GM12878 (cell line): ENCODE data around the gene ZCCHC4. TPM values are rescaled to one million over a fixed set of nuclear protein-coding genes. Genes with fewer than 3 reads are reported as not detected.

ENCODE experiments used
- ATAC-seq: fragments of 200-7000 bp; cut with Tn5 transposase; 3 replicates; pipeline ENCODE4 v1.9.1; 2020; ENCODE audit warnings: mild to moderate bottlenecking, moderate library complexity
- BruUV-seq: library from RNA; stranded (reverse); fragments of 400-500 nt; replicated peaks from 2 replicates; lab custom pipeline; 2021; lab: Mats Ljungman, UMichigan
- CTCF ChIA-PET: fragments of 300-600 bp; sonication (Branson Sonifier 250); formaldehyde crosslinking; extraction: SDS; loops from one replicate; lab custom pipeline; 2021; ENCODE audit warnings: inconsistent platforms; lab: Yijun Ruan, JAX
- POLR2A ChIA-PET: fragments of 350-600 bp; formaldehyde crosslinking; extraction: SDS; loops from one replicate; lab custom pipeline; 2021; ENCODE audit warnings: inconsistent platforms; lab: Charles Lee
- RAD21 ChIA-PET: fragments of 300-600 bp; sonication (Branson Sonifier 250); formaldehyde crosslinking; loops from one replicate; lab custom pipeline; 2023; ENCODE audit warnings: antibody characterized with exemption; ENCODE audit not compliant: unreplicated experiment; lab: Charles Lee
- SMC1A ChIA-PET: fragments of 300-600 bp; sonication (Branson Sonifier 250); formaldehyde crosslinking; loops from one replicate; lab custom pipeline; 2023; ENCODE audit not compliant: unreplicated experiment, uncharacterized antibody; lab: Charles Lee
- DNase-seq: peaks from one replicate; pipeline ENCODE4 v3.0.0-alpha.2; 2011; ENCODE audit warnings: low read depth, low spot score
- FAIRE-seq: peaks from 3 replicates; lab custom pipeline; 2011; peaks lifted over from hg19 to GRCh38; lab: Jason Lieb, UNC
- H2AFZ ChIP-seq: 2 replicates; pipeline ENCODE4 v1.6.0; 2011; ENCODE audit warnings: low read depth, low read length, control low read depth; ENCODE audit not compliant: control insufficient read depth
- H3K27ac ChIP-seq: 2 replicates; pipeline ENCODE4 v1.5.1; 2011; ENCODE audit warnings: control low read depth; ENCODE audit not compliant: control insufficient read depth, insufficient read depth
- H3K27me3 ChIP-seq, 2 experiments: replicated peaks in 1 of 2; 2 replicates each; pipeline versions ENCODE4 v1.6.0 to v1.6.1; 2011; ENCODE audit warnings: low read length in 1 of 2; ENCODE audit not compliant: control insufficient read depth in 2 of 2, insufficient read depth in 2 of 2
- H3K36me3 ChIP-seq, 2 experiments: 2 replicates each; pipeline ENCODE4 v1.5.1; 2011; ENCODE audit warnings: low read length in 1 of 2; ENCODE audit not compliant: control insufficient read depth in 2 of 2, insufficient read depth in 2 of 2
- H3K4me1 ChIP-seq: 2 replicates; pipeline ENCODE4 v1.6.1; 2011; ENCODE audit warnings: mild to moderate bottlenecking, low read length, moderate library complexity, mixed read lengths; ENCODE audit not compliant: control insufficient read depth, insufficient read depth
- H3K4me2 ChIP-seq: 2 replicates; pipeline ENCODE4 v1.6.0; 2011; ENCODE audit warnings: control low read depth; ENCODE audit not compliant: control insufficient read depth, insufficient read depth
- H3K4me3 ChIP-seq: fragments of 200-600 bp; sonication (generic); 2 replicates; pipeline ENCODE4 v1.5.1; 2016
- H3K79me2 ChIP-seq: 2 replicates; pipeline ENCODE4 v1.6.0; 2011; ENCODE audit warnings: low read length; ENCODE audit not compliant: control insufficient read depth, insufficient read depth
- H3K9ac ChIP-seq: 2 replicates; pipeline ENCODE4 v1.8.0; 2011; ENCODE audit warnings: low read length, control low read depth, mixed read lengths; ENCODE audit not compliant: control insufficient read depth, insufficient read depth
- H3K9me3 ChIP-seq: replicated peaks from 3 replicates; pipeline ENCODE4 v1.5.1; 2011; ENCODE audit warnings: mild to moderate bottlenecking, low read length; ENCODE audit not compliant: control insufficient read depth, insufficient read depth
- H4K20me1 ChIP-seq: 2 replicates; pipeline ENCODE4 v1.6.0; 2011; ENCODE audit not compliant: control insufficient read depth, insufficient read depth
- ASH2L ChIP-seq: fragments of 300-600, 200-600 bp; sonication (generic); IDR thresholded peaks from 2 replicates; pipeline ENCODE4 v1.6.1; 2017; ENCODE audit warnings: low read depth, mild to moderate bottlenecking, borderline replicate concordance
- ATF3 ChIP-seq: IDR thresholded peaks from 2 replicates; pipeline ENCODE4 v1.6.1; 2011; ENCODE audit warnings: low read depth, mild to moderate bottlenecking, low read length, moderate library complexity, borderline replicate concordance; ENCODE audit errors: extremely low read depth
- BCLAF1 ChIP-seq: fragments of 450-650 bp; IDR thresholded peaks from 2 replicates; pipeline ENCODE4 v1.6.1; 2017; ENCODE audit warnings: antibody characterized with exemption, mild to moderate bottlenecking, moderate library complexity
- BMI1 ChIP-seq: fragments of 450-650 bp; IDR thresholded peaks from 2 replicates; pipeline ENCODE4 v1.6.1; 2016; ENCODE audit warnings: mild to moderate bottlenecking, moderate library complexity, borderline replicate concordance
- CBFB ChIP-seq: IDR thresholded peaks from 2 replicates; pipeline ENCODE4 v1.6.1; 2016; ENCODE audit warnings: antibody characterized with exemption, low read depth
- E2F4 ChIP-seq: IDR thresholded peaks from 2 replicates; pipeline ENCODE4 v1.6.1; 2012; ENCODE audit warnings: low read depth, low read length, improper control_type of control experiment
- NFYB ChIP-seq: IDR thresholded peaks from 2 replicates; pipeline ENCODE4 v1.6.1; 2011; ENCODE audit warnings: low read depth, mild to moderate bottlenecking, low read length, improper control_type of control experiment, moderate library complexity; ENCODE audit not compliant: insufficient read depth
- NKRF ChIP-seq: fragments of 450-650 bp; conservative IDR thresholded peaks from 2 replicates; pipeline ENCODE4 v1.6.1; 2017; ENCODE audit warnings: mild to moderate bottlenecking, moderate library complexity
- RUNX3 ChIP-seq: IDR thresholded peaks from 2 replicates; pipeline ENCODE4 v1.6.1; 2012; ENCODE audit warnings: low read length, inconsistent platforms
- SMAD5 ChIP-seq: IDR thresholded peaks from 2 replicates; pipeline ENCODE4 v1.6.1; 2016; ENCODE audit warnings: antibody characterized with exemption, low read depth
- SMARCA5 ChIP-seq: fragments of 450-650 bp; IDR thresholded peaks from 2 replicates; pipeline ENCODE4 v1.6.1; 2017; ENCODE audit warnings: mild to moderate bottlenecking
- SRF ChIP-seq, 2 experiments: IDR thresholded peaks; 2 replicates each; pipeline ENCODE4 v1.6.1; 2011; ENCODE audit warnings: low read depth in 2 of 2, low read length in 2 of 2, mild to moderate bottlenecking in 1 of 2, moderate library complexity in 1 of 2
- STAT1 ChIP-seq: fragments of 450-650 bp; conservative IDR thresholded peaks from 2 replicates; pipeline ENCODE4 v1.6.1; 2014; ENCODE audit warnings: antibody characterized with exemption, mild to moderate bottlenecking
- SUZ12 ChIP-seq: fragments of 200-600 bp; sonication (generic); IDR thresholded peaks from one replicate; pipeline ENCODE4 v1.6.1; 2018; ENCODE audit warnings: antibody characterized with exemption, mild to moderate bottlenecking; ENCODE audit not compliant: unreplicated experiment
- ZBED1 ChIP-seq: IDR thresholded peaks from 2 replicates; pipeline ENCODE4 v1.6.1; 2016; ENCODE audit warnings: borderline replicate concordance
- ZNF622 ChIP-seq: fragments of 450-650 bp; IDR thresholded peaks from 2 replicates; pipeline ENCODE4 v1.6.1; 2017; ENCODE audit warnings: mild to moderate bottlenecking, inconsistent platforms
- WGBS: methylation state at CpG from one replicate; pipeline ENCODE4 v1.1.6; 2016; ENCODE audit warnings: low lambda C conversion rate; ENCODE audit not compliant: insufficient replicate concordance, insufficient coverage; ENCODE audit errors: missing lambda C conversion rate; 5-methylcytosine and 5-hydroxymethylcytosine counted together
- in situ Hi-C: fragments of 300-500 bp; cut with MboI; formaldehyde crosslinking; loops from 9 replicates; pipeline ENCODE4 v1.14.3; 2018; ENCODE audit warnings: mixed read lengths
- intact Hi-C: fragments of 100-400 bp; cut with micrococcal nuclease; formaldehyde crosslinking; loops from one replicate; pipeline ENCODE4 v1.14.2; 2022; ENCODE audit not compliant: unreplicated experiment
- polyA plus RNA-seq, 11 experiments: library from polyadenylated mRNA; depleted of rRNA in 4 of 11; unstranded in 6 of 11; stranded (reverse) in 5 of 11; fragments of >200 nt; fragmentation: Nextera tagmentation in 4 of 11; fragmentation: Illumina TruSeq in 1 of 11; extraction: Ambion mirVana in 4 of 11; extraction: Trizol in 1 of 11; gene quantifications; 1 replicate in 1 of 11; 2 replicates in 10 of 11; pipeline versions ENCODE4 v1.2.1 to v1.2.3, GENCODE V29; 2011 to 2016; ENCODE audit warnings: inconsistent platforms in 2 of 11, missing spikeins in 2 of 11, low read depth in 1 of 11
- total RNA-seq, 4 experiments: library from RNA; depleted of rRNA in 3 of 4; stranded (reverse); fragments of >200 nt in 3 of 4; fragmentation: Illumina TruSeq in 1 of 4; extraction: Trizol in 1 of 4; gene quantifications; 2 replicates each; pipeline versions ENCODE4 v1.2.1 to v1.2.3, GENCODE V29; 2013 to 2021

The ZCCHC4 gene
- total and polyA plus RNA-seq, 10 of the 15 experiments (the other 5 are each of a cell fraction or from before 2014, with no cell fraction given) = 3.2 to 17.7 (median 12.7) TPM

- BruUV-seq = no TSS peak
- Histone ChIP-seq H2AFZ (peak within 1 kb of the TSS; percentile 81), H3K4me1 (no peaks in the 10 kb centered on the region), H3K36me3 (peaks cover 0 to 4% of the 10 kb centered on the region in 2 experiments; a peak in 2 of 4 replicates), H3K4me3 (peak within 1 kb of the TSS; percentile 96), H3K79me2 (peaks cover 27% of the 10 kb centered on the region), H3K27ac (peak within 1 kb of the TSS; percentile 55), H3K4me2 (peak within 1 kb of the TSS; percentile 75), H3K9me3 (no peaks in the 10 kb centered on the region), H3K27me3 (no peaks in the 10 kb centered on the region), H4K20me1 (no peaks in the 10 kb centered on the region), H3K9ac (peak within 1 kb of the TSS; percentile 80)
- intact Hi-C loops (loop anchor here (2.0 to 5.0 kb wide), 4 partner anchors 64 to 795 kb away; partner anchors contain the start of genes DHX15, PI4K2B, SEPSECS and ZCCHC4), in situ Hi-C loops (loop anchor here (25.0 kb wide), 1 partner anchor 815 kb away; no protein-coding TSS in a partner anchor)
- WGBS = 0% methylated on average over 35 of the region's 74 CpGs
- ChIA-PET POLR2A (interaction anchor here (0.7 to 1.8 kb wide), 7 partner anchors 9 to 179 kb away, joined by 3 to 8 read pairs (median 3); partner anchors contain the start of gene PI4K2B), RAD21 (interaction anchor here (0.7 kb wide), 3 partner anchors 9 to 64 kb away, joined by 3 read pairs; partner anchors contain the start of gene ZCCHC4), CTCF (interaction anchor here (0.9 to 5.4 kb wide), 5 partner anchors 10 to 233 kb away, joined by 3 to 28 read pairs (median 5); partner anchors contain the start of gene ZCCHC4), SMC1A (interaction anchor here (1.2 to 2.8 kb wide), 3 partner anchors 9 to 65 kb away, joined by 4 to 8 read pairs (median 5); partner anchors contain the start of gene ZCCHC4)
- FAIRE-seq = peak; percentile 73
- peak; percentile 97 for ATAC-seq
- peak; percentile 69 for DNase-seq
- TF ChIP-seq CBFB (peak; percentile 61; the same call in 1 of the 2 replicates), NKRF (peak; percentile 66), ZBED1 (no peak; the same call in 1 of the 2 replicates), SMAD5 (peak; percentile 72; the same call in 1 of the 2 replicates), RUNX3 (no peak), BCLAF1 (no peak), STAT1 (no peak), ASH2L (no peak), SRF (IDR thresholded peaks at IDR 0.05; ENCODE audit: low read depth in 2 of 2, low read length in 2 of 2) (0 out of 4 replicates have a peak, but pooled peaks of 1 of the 2 experiments have one; percentile 21), ATF3 (no peak), BMI1 (no peak), NFYB (no peak), E2F4 (no peak), ZNF622 (no peak), SMARCA5 (no peak), SUZ12 (no peak)
Measured at GRCh38 chr4:25376754-25377571, 64.4 kb downstream of the ZCCHC4 start, which contains the start of gene ANAPC4. ANAPC4 (plus strand) TSS chr4:25377263; CDS start chr4:25377428, 165 bp downstream.
